CD4-positive, alpha-beta T cell treated with Interleukin-4 for 1 hour (primary cell): ENCODE measurements around the gene AP1B1.
"Not testable (repeated sequence)": the region's sequence is repeated elsewhere in the genome, so short reads cannot be mapped to it uniquely, and the experiment has no call there.

Experiments used
- DNase-seq, 2 donors: peaks; one replicate each; pipeline ENCODE4 v3.0.0-alpha.2; 2020 to 2022

The AP1B1 gene

GRCh38 chr22:29386708-29387107 lies 1.7 kb downstream of the AP1B1 start:
- DNase-seq = no peak

GRCh38 chr22:29385748-29386147 lies 2.6 kb downstream of the AP1B1 start:
- DNase-seq = peak; percentile 37 to 83

GRCh38 chr22:29385151-29385704 lies 3.1 kb downstream of the AP1B1 start:
- DNase-seq = no peak

- no peak for DNase-seq
Measured at GRCh38 chr22:29383740-29384139, 4.6 kb downstream of the AP1B1 start.

GRCh38 chr22:29382580-29383302 lies 5.6 kb downstream of the AP1B1 start:
- no peak for DNase-seq

- DNase-seq = no peak
Measured at GRCh38 chr22:29380856-29381255, 7.5 kb downstream of the AP1B1 start.

DNA sequence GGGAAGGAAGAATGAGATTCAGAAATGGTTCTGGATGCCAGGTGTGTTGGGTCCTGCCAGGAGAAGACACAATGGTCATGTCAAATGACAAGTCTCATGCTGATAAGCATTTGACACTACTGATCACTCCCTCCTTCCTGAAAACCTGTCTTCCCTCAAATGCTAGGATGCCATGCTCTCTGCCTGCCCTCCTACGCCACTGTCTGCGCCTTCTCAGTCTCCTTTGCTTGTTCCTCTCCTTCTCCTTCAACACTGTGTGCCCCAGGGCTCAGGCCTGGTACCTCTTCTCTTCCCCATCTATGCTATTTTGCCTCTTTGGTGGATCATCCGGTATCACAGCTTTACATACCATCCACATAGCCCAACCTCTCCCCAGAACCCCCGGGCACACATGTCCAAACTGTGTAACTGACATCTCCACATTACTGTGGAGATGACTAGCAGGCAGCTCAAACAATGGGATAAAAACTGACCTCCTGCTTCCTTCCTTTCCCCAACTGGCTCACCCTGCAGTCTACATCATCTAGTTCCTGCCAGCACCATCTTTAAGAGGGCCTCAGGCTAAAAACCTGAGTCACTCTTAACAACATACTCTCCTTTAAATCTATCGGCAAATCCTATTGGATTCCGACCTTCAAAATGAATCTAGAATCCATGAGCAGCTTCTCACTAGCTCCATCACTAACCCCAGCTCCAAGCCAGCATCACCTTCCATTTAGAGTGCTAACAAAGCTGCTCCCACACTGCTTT lies 8.2 kb downstream of the AP1B1 start:
- DNase-seq = no peak

DNA sequence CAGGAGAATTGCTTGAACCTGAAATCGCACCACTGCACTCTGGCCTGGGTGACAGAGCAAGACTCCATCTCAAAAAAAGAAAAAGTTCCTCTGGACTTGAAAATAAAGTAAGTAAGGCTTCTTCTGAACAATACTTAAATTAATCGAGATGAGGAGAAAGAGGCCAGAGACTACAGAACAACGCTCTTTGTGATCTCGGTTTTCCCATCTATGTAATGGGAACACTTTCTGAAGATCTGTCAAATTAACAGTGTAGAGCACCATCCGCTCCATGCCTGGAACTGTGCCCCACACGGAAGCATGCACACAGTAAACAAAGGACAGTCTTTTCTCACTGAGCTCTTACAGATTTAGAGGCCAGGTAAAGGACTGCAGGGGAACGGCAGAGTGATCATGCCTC lies 9.1 kb downstream of the AP1B1 start:
- DNase-seq = no peak

DNA sequence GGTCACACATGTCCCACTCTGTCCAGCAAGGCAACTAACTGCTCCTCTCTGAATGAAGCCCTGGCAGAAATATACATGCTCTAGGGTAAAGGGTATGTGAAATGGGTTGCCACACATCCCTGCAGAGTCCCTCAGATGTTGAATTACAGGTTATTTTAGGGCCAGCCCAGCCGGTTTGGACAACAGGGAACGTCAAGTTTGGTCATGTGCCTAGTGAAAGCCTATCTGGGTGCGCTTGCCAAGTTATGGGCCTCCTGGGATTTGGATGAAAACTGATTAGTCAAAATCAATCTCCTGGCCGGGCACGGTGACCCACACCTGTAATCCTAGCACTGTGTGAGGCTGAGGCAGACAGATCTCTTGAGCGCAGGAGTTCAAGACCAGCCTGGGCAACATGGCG lies 10.4 kb downstream of the AP1B1 start:
- DNase-seq = no peak

DNA sequence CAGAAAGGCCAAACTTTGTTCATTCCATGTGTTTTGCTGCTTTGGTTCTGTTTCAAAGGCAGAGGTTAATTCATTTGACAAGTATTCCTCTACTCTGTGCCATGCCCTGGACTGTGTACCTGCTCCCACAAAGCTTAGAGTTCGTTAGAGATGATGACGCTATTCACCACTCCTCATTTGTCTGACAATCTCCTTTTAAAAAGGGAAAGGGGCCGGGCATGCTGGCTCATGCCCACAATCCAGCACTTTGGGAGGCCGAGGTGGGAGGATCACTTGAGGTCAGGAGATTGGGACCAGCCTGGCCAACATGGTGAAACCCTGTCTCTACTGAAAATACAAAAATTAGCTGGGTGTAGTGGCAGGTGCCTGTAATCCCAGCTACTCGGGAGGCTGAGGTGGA lies 11.7 kb downstream of the AP1B1 start:
- not testable (repeated sequence) for DNase-seq

DNA sequence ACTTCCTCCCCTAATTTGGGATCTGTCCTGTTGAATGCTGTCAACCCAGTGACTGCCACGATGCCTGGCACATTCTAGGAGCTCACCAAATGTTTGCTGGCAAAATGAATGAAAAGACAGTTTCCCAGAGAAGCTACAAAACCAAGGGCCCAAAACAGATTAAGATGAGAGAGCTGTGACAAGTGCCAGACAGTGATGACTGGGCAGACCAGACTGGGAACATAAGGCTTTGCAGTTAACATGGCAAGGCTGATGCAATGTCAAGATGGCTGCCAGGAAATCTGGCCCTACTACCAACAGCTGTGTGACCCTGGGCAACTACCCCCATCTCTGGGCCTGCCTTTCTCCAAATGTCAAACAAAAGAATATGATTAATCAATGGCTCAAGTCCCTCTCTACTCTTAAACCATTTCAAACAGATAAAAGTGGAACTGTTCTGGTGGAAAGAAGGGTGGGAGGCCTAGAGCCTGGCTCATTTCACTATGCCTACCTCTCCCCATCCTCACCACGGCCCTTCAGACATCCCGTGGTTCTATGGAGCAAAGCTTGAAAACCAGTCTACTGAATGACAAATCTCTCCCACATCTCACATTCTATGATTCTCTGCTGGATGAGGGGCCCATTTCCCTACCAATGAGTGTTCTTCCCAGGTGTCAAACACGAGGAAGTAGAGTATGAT lies 12.8 kb downstream of the AP1B1 start:
- DNase-seq = no peak

GRCh38 chr22:29374806-29375205 lies 13.6 kb downstream of the AP1B1 start:
- not testable (repeated sequence) for DNase-seq

DNA sequence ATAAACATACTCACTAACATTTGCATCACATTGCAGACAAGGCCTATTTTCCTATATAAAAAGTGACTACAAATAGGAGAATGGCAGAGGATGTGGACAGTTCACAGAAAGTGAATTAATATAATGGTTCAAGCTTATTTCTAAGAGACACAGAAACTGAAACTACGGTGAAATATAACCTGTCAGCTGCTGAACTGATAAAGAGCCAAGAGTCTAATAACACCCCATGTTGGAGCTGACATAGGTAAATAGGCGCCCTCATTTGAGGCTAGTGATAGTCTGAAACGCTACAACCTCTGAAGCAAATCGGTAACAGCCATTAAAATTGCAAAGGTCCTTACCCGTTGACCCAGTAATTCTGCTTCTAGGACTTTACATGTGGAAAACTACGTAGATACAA lies 14.0 kb downstream of the AP1B1 start:
- no peak for DNase-seq

DNA sequence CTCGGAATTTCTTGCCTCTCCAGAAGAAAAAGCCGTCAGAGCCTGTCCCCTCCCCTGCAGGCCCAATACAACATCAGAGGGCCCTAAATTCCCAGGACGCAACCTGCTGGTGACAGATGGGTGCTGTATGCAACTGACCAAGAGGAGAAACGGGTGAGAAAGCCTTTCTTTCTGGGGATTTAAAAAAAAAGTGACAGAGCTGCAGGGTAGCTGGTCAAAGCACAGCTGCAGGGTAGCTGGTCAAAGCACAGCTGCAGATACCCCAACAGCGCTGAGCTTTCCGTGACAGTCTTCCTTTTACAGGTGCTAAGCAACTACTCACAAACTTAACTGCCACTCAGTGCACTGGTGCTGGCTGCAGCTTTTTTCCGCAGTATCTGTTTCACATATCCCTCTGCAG lies 17.8 kb downstream of the AP1B1 start:
- no peak for DNase-seq

- peak in 1 of 2 donors; percentile 38 for DNase-seq
Measured at GRCh38 chr22:29369460-29369859, 18.9 kb downstream of the AP1B1 start.

DNA sequence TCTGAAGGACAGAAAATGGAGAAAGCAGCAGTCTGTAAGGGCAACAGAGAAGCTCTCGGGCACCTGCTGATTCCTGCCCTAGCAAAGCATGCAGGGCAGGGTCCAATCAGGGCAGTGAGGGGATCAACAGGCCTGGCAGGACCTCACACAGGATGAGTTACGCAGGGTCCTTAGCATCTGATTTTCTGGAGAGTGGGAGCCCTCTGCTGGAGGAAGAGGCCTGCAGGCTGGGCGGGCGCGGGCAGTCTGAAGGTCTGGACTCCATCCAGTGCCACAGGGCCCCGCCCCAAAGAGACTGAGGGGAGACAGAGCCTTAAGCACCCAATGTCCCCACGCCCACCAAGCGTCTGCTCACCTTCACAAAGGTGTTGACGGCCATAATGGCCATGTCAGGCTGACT lies 28.9 kb downstream of the AP1B1 start:
- DNase-seq = no peak

GRCh38 chr22:29357193-29357890 lies 31.0 kb downstream of the AP1B1 start:
- not testable (repeated sequence) for DNase-seq

DNA sequence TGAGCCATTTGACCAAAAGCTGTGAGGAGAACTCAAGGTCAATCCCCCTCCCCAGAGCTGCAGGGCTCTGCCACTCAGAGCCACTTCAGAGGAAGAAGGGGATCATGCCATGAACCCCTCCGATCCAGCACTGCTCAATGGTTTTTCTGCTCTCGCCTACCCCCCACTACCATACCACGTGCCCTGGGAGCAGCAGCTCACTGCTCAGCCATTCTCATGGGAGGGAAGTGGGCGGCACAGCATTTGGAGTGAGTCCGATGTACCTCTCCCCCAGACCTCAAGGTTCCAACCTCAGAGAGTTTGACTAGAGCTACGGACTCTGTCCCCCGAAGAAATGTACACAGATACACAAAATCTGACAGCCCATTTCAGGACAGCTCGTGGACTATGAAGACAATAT lies 34.5 kb downstream of the AP1B1 start:
- no peak for DNase-seq

- no peak for DNase-seq
Measured at GRCh38 chr22:29353286-29353685, 35.1 kb downstream of the AP1B1 start.

DNA sequence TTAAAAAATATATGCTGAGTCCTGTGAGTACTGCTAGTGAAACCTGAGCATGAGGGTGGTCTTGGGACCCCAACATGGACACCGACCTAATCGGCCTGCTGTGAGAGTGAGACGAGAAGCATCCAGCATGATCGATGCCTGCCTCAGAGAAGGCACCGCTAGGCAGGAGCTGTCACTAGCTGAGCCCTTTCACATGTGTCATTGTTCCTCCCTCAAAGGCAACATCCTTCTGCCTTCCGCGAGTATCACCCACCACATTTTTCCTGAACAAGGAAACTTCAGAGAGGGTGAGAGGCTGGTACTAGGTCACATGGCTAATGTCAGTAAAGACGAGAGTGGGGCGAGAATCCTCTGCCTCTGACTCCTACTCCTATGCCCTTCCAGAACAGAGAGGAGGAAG lies 35.6 kb downstream of the AP1B1 start:
- DNase-seq = no peak

- no peak for DNase-seq
Measured at GRCh38 chr22:29351891-29352290, 36.5 kb downstream of the AP1B1 start.

- no peak for DNase-seq
Measured at GRCh38 chr22:29351042-29351441, 37.3 kb downstream of the AP1B1 start.

GRCh38 chr22:29348956-29349355 lies 39.4 kb downstream of the AP1B1 start:
- no peak for DNase-seq
